GM12873 (cell line): ENCODE measurements around the gene SARDH.

Experiments
- TF ChIP-seq, protein P1 (sequence below): IDR thresholded peaks from 2 replicates; pipeline ENCODE4 v1.5.1; 2012; ENCODE audit warnings: low read depth, mild to moderate bottlenecking, moderate library complexity, low read length, control low read depth; ENCODE audit not compliant: insufficient read depth; ENCODE audit errors: missing control alignments

SARDH gene, protein sequence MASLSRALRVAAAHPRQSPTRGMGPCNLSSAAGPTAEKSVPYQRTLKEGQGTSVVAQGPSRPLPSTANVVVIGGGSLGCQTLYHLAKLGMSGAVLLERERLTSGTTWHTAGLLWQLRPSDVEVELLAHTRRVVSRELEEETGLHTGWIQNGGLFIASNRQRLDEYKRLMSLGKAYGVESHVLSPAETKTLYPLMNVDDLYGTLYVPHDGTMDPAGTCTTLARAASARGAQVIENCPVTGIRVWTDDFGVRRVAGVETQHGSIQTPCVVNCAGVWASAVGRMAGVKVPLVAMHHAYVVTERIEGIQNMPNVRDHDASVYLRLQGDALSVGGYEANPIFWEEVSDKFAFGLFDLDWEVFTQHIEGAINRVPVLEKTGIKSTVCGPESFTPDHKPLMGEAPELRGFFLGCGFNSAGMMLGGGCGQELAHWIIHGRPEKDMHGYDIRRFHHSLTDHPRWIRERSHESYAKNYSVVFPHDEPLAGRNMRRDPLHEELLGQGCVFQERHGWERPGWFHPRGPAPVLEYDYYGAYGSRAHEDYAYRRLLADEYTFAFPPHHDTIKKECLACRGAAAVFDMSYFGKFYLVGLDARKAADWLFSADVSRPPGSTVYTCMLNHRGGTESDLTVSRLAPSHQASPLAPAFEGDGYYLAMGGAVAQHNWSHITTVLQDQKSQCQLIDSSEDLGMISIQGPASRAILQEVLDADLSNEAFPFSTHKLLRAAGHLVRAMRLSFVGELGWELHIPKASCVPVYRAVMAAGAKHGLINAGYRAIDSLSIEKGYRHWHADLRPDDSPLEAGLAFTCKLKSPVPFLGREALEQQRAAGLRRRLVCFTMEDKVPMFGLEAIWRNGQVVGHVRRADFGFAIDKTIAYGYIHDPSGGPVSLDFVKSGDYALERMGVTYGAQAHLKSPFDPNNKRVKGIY

DNA sequence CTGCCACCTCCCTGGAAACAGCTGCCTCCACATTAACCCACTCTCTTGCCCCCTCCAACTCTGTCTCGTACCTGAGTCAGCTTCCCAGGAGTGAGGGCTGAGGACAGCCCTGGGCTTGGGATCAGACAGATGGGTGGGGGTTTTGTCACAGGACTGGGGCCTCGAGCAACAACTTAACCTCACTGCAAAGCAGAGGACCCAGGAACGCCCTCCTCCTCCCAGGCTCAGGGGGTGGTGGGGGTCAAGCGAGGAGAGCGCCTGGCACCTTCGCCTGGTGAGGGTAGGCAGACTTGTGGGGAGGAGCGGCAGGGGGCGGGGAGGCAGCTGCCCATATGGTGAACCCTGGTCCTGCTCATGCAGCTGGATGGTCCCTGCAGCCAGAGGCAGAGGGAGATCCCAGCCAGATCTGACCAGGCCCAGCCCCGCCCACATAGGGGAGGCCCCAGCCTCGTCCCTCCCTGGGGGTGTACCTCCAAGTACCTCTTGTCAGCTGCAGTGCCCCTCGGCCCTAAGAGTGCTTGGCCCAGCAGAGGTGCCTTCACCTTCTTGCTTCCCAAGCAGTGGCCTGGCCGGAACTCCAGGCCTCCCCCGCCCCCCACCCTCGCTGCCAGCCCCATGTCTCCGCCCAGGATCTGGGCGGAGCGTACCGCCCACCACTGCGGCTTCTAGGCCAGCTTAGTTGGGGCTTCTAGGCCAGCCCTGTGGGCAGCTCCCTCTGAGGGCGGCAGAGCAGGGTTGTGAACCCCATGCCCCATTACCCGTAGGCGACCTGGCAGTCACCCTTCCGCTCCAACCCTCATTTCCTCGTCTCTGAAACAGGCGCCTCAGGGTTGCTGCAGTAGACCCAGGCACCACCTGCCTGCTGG, at the start of gene SARDH:
Gene SARDH (minus strand): TSS at position 579 of the 866 bp plus-strand sequence. CDS start 4,179 bp downstream, outside the sequence.
- TF ChIP-seq, protein P1, sequence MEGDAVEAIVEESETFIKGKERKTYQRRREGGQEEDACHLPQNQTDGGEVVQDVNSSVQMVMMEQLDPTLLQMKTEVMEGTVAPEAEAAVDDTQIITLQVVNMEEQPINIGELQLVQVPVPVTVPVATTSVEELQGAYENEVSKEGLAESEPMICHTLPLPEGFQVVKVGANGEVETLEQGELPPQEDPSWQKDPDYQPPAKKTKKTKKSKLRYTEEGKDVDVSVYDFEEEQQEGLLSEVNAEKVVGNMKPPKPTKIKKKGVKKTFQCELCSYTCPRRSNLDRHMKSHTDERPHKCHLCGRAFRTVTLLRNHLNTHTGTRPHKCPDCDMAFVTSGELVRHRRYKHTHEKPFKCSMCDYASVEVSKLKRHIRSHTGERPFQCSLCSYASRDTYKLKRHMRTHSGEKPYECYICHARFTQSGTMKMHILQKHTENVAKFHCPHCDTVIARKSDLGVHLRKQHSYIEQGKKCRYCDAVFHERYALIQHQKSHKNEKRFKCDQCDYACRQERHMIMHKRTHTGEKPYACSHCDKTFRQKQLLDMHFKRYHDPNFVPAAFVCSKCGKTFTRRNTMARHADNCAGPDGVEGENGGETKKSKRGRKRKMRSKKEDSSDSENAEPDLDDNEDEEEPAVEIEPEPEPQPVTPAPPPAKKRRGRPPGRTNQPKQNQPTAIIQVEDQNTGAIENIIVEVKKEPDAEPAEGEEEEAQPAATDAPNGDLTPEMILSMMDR = no peak

DNA sequence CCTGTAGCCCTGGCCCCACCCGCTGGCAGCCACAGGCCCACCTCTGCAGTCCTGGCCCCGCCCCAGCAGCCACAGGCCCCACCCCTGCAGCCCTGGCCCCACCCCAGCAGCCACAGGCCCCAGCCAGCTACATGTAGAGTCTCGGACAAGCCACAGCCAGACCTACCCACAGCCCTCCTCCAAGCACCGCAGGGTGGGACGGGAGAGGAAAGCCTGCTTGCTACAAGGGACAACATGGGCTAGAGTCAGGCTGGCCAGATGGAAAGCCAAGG, 49.5 kb upstream of the SARDH start:
- TF ChIP-seq, protein P1 = no peak

DNA sequence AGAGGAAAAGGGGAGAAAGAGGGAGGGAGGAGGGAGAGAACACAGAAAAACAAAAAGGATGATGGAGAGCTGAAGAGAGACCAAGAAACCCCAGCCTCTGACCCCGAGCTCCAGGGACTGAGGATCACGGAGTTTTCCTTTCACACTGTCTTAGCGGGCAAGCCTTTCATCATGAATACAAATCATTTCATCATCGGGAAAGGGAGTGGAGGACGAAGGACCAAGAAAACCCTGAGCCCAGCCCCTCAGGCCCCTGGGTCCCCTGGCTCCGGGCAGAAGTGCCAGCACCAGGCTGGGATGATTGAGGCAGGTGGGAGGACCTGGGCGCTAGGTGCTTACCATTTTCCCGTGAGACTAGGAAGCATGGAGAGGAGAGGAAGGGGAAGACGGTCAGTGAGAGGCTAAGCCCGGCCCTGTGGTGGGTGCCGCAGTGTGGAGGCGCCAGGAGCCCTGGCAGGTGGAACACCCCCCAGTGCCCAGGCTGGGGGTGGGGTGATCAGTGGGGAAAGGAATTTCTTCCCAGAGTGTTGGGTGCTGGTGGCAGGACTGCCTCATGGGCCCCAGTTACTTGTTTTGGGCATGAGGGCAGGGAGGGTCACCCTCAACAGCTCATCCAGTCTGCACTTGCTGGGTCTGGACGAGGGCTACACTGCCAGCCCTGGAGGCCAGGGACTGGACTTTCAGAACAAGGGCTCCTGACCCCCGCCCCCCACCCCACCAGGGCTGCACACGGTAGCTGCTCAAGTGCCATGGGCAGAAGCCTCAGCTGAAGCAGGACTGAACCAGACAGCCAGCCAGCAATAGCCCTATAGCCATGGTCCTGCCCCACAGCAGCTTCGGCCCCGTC, 49.0 kb upstream of the SARDH start:
- TF ChIP-seq, protein P1 = no peak

DNA sequence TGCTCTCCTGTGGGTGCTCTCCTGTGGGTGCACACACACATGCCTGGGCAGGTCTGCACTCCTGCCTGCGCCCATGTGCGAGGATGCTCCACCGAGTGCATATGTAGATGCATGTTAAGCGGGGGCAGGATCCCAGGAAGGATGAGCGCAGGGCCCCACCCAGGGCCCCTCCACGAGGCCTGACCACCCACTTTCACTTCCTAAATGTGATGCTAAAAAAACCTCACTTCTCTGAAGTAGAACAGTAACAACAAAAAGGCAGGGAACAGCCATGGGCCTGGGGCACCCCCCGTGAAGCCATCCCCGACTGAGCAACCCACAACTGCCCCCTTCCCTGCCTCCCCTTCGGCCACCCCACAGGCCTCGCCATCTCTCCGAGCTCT, 48.2 kb upstream of the SARDH start:
- TF ChIP-seq, protein P1 = no peak

DNA sequence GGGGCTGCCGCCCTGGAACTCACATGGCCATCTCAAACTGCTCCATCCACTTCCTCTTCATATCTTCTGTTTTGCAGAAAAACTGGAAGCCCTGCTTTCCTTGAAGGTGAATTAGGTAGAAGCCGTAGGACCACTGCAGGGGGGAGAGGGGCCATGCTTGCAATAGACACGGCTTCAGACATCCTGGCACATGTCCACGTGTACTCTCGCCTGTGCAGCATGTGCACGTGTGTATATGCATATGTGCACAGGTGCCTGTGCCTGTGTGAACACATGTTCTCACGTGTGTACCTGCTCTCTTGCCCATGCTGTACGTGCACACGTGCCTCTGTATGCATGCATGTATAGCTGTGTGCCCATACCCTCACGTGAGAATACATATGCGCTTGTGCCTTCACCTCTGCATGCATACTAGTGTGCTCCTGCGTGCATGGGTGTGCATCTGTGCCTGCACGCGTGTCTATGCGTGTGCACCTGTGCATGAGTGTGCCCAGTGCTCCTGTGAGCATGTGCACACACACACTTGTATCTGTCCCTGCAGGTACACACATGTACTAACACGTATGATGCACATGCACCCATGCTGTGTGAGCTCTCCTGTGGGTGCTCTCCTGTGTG, 47.7 kb upstream of the SARDH start:
- TF ChIP-seq, protein P1 = no peak

DNA sequence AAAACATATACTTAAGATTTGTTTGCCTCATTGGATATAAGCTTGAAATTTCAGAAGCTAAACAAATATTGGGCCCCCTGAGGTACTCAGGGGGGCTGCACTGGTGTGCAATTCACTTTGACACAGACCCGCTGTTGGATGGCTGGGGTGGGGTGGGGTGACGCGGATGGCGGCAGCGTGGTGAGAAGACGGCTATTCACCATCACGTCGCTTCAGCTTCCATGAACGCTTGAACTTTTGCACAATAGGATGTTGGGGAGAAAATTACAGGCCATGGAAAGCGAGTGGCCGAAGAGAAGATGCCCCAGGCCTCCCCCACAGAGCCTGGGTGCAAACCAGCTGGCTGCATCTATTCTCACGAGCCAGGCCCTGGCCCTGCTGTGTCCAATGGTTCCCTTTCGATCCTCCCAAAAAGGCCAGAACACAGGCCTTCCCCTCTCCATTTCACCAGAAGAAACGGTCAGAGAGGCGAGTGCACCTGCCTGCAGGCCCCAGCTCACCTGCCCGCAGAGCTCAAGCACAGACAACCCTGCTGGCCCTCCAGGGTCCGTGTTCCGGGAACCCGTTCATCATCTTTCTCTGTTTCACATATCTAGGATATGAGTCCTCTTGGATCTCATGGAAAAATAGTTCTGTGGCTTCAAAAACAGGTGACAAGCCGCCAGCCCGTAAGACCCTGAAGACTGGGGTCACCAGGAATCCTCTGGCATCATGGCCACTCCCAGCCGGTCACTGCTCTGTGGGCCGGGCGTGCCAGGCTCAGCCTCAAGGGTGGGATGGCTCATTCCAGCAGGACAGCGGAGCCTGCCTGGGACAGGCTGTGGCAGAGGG, 46.8 kb upstream of the SARDH start:
- TF ChIP-seq, protein P1 = no peak
